Activated CD8-positive, alpha-beta memory T cell treated with anti-CD3 and anti-CD28 coated beads for 36 hours (primary cell): ENCODE results near the gene ATP6V0B. TPM values are rescaled to one million over a fixed set of nuclear protein-coding genes. Genes with fewer than 3 reads are reported as not detected.

Experiments used
- total RNA-seq, 2 experiments: library from RNA; stranded (reverse); gene quantifications; one replicate each; pipeline ENCODE4 v1.2.3, GENCODE V29; 2021

The ATP6V0B gene
- total RNA-seq, 2 experiments from 2014 or later, result 194 to 205 TPM

Other genes with a start within 250 kb of the ATP6V0B start
- under 1 TPM in 1 of 2 experiments, not detected in 1; 0.15 TPM for gene ARTN, start 41.2 kb upstream of the ATP6V0B start, total RNA-seq
- 10 to 100 TPM; 24.9 to 29.1 TPM for gene IPO13, start 28.0 kb upstream of the ATP6V0B start, total RNA-seq
- gene DPH2, start 5.0 kb upstream of the ATP6V0B start, total RNA-seq, result 10 to 100 TPM; 74.5 to 79.7 TPM
- 10 to 100 TPM; 44.7 to 45.4 TPM for gene B4GALT2, start 4.2 kb downstream of the ATP6V0B start, total RNA-seq
- gene CCDC24, start 16.6 kb downstream of the ATP6V0B start, total RNA-seq, result 1 to 10 TPM; 2.9 to 3.1 TPM
- gene SLC6A9, start 56.5 kb downstream of the ATP6V0B start, total RNA-seq, result 10 to 100 TPM; 11.0 to 12.2 TPM
- gene KLF17, start 143.9 kb downstream of the ATP6V0B start, total RNA-seq, result not detected
- not detected for gene KLF18, start 166.7 kb downstream of the ATP6V0B start, total RNA-seq
- 10 to 100 TPM; 31.4 to 32.2 TPM for gene DMAP1, start 238.5 kb downstream of the ATP6V0B start, total RNA-seq